ENCODE data around the gene SLC45A2. TPM values are rescaled to one million over a fixed set of nuclear protein-coding genes. Genes with fewer than 3 reads are reported as not detected.
"Not testable (repeated sequence)": the region's sequence is repeated elsewhere in the genome, so short reads cannot be mapped to it uniquely, and the experiment has no call there.

The SLC45A2 gene
- total and polyA plus RNA-seq, 7 donors = 0.08 to 0.24 TPM; not detected in 5

DNA sequence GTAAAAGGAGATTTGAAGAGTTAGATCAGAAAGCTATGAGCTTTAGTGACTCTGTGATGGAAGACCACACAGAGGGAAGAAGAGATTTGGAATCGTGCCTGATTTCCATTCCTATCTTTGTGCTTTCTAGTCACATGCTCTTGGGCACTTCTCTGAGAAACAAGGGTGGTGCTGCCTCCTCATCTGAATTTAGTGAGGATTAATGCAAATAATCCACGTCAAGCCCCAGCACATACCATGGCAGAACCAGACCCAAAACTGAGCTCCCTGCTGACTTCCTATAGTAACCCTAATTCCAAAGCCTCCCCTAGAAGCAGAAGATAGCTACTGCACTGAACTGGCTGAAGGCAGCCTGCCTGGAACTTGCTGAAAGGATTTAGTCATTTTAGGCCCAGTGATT is 17.7 kb downstream of the SLC45A2 start:
- intact Hi-C loops (cut with DNase I) = no loop called here
- no peak for ATAC-seq

DNA sequence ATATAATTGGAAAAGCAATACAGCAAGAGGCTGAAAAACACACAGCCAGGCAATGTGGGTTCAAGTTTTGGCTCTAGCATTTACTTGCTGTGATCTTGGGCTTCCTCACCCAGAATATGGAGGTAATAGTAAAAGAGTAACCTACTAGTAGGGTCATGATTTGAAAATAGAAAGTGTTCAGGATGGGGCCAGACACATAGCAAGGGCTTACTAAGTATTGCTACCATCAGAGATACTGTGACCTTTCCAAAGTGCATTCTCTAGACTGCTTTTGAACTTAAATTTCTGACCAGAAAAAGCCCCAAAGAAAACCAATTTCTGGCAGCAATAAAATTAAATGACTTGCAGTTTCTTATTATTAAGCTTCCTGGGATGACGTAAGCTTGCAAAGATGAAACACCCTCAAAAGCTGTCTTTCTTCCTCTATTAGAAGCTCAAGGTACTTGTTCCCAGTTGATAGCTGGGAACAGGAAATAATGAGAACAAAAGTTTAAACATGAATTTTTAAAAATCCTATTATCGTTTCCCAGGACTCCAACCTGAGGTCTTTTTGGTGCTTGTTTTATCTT is 20.3 kb downstream of the SLC45A2 start:
- DNase-seq (no peak), ATAC-seq (no peak)
- intact Hi-C loops (cut with DNase I) = no loop called here
- TF ChIP-seq, protein P1, sequence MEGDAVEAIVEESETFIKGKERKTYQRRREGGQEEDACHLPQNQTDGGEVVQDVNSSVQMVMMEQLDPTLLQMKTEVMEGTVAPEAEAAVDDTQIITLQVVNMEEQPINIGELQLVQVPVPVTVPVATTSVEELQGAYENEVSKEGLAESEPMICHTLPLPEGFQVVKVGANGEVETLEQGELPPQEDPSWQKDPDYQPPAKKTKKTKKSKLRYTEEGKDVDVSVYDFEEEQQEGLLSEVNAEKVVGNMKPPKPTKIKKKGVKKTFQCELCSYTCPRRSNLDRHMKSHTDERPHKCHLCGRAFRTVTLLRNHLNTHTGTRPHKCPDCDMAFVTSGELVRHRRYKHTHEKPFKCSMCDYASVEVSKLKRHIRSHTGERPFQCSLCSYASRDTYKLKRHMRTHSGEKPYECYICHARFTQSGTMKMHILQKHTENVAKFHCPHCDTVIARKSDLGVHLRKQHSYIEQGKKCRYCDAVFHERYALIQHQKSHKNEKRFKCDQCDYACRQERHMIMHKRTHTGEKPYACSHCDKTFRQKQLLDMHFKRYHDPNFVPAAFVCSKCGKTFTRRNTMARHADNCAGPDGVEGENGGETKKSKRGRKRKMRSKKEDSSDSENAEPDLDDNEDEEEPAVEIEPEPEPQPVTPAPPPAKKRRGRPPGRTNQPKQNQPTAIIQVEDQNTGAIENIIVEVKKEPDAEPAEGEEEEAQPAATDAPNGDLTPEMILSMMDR (IDR thresholded peaks at IDR 0.05) = no peak
- Histone ChIP-seq H3K36me3 (ENCODE audit: insufficient read depth in 1 of 2, low read depth in 1 of 2) (no peaks in the 10 kb centered on the region), H3K27me3 (ENCODE audit: insufficient read depth in 3 of 3, low read length in 2 of 3) (peaks cover 0 to 2% (median 0%) of the 10 kb centered on the region in 3 donors), H3K9me3 (no peaks in the 10 kb centered on the region), H3K4me1 (no peaks in the 10 kb centered on the region), H3K4me3 (no peak overlapping the region), H3K27ac (no peak overlapping the region)
- WGBS, 3 donors = 72 to 80% (median 79%) methylated on average over 2 of the region's 2 CpGs

More for the DNA sequence above, 17.7 kb downstream of the SLC45A2 start:
- Histone ChIP-seq H3K27ac (no peak overlapping the region), H3K27me3 (ENCODE audit: insufficient read depth in 3 of 3, low read length in 2 of 3) (peaks cover 0 to 2% (median 0%) of the 10 kb centered on the region in 3 donors), H3K9me3 (no peaks in the 10 kb centered on the region), H3K36me3 (ENCODE audit: insufficient read depth in 1 of 2, low read depth in 1 of 2) (no peaks in the 10 kb centered on the region), H3K4me1 (no peaks in the 10 kb centered on the region), H3K4me3 (no peak overlapping the region)
- 51 to 64% (median 58%) methylated on average over 2 of the region's 2 CpGs for WGBS, 3 donors
- TF ChIP-seq, protein P1 (IDR thresholded peaks at IDR 0.05) = no peak
- DNase-seq = no peak

DNA sequence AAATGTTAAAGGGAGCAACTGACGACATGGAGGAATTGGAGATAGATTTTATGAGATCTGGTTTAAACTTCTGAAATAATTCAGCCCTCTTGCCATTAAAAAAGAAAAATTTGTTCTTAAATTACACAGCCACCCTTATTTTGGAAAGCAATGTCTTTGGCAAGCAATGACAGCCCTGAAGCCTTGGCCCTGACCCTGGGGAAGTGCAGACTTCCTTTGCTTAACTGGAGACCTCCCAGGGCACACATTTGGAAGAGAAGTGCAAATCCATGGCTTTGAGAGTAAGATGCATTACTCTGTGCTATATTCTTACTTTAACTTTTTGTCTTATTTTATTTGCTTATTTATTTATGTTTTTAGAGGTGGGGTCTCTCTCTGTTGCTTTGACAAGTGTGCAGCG is 26.3 kb downstream of the SLC45A2 start:
- WGBS, 3 donors = 45 to 63% (median 59%) methylated on average over 2 of the region's 2 CpGs
- no peak for ATAC-seq
- Histone ChIP-seq H3K4me1 (no peaks in the 10 kb centered on the region), H3K36me3 (ENCODE audit: insufficient read depth in 1 of 2, low read depth in 1 of 2) (no peaks in the 10 kb centered on the region), H3K4me3 (no peak overlapping the region), H3K27me3 (ENCODE audit: insufficient read depth in 3 of 3, low read length in 2 of 3) (peaks cover 0 to 2% (median 0%) of the 10 kb centered on the region in 3 donors), H3K27ac (no peak overlapping the region), H3K9me3 (no peaks in the 10 kb centered on the region)
- TF ChIP-seq, protein P1 (IDR thresholded peaks at IDR 0.05) = no peak
- intact Hi-C loops (cut with DNase I) = no loop called here
- DNase-seq = no peak

DNA sequence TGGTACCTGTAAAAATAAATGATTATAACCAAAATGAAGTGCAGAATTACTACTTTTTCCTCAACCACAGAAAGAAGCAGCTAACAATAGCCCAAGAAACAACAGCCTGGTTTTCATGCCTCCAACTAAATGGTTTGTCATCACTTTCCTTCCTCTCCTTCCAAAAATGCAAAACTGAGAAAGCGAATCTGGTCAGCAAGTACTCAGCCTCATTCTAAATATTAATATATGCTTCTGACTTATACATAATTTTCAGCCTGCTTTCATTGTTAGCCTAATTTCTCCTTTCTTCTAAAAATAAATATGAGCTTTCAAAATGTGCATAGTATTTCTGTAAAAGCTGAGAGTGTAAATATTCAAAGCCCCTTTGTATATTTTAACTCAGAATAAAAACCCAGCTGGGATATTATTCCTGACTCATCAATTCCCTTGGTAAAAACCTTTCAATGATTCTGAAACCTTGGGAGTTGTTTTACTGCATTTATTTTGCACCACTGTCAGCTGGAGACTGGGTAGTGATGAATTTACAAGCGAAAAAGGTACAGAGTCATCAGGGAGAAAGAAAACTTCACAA is 26.8 kb downstream of the SLC45A2 start:
- ATAC-seq (no peak), DNase-seq (no peak)
- 58 to 61% (median 60%) methylated on average over 2 of the region's 2 CpGs for WGBS, 3 donors

DNA sequence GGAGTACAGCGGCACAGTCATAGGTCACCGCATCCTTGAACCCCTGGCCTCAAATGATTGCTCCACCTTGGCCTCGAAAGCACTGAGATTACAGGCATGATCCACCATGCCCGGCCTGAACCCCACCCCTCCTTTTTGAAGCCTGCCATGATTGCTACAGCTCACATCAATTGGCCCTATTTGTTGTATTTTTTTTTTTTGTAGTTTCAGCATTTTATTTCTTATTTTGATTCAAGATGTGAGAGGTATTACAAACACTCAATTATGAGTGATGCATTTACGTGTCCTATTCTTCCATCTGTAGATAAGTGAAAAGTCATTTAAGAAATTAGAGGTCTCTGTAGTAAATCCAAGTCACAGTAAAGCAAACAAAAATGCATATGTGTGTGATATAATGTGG is 32.3 kb downstream of the SLC45A2 start:
- intact Hi-C loops (cut with DNase I) = not testable (repeated sequence)

More for the DNA sequence above, 26.8 kb downstream of the SLC45A2 start:
- Histone ChIP-seq H3K27me3 (ENCODE audit: insufficient read depth in 3 of 3, low read length in 2 of 3) (peaks cover 0 to 2% (median 0%) of the 10 kb centered on the region in 3 donors), H3K27ac (no peak overlapping the region), H3K36me3 (ENCODE audit: insufficient read depth in 1 of 2, low read depth in 1 of 2) (no peaks in the 10 kb centered on the region), H3K4me3 (no peak overlapping the region), H3K9me3 (no peaks in the 10 kb centered on the region), H3K4me1 (no peaks in the 10 kb centered on the region)
- intact Hi-C loops (cut with DNase I) = no loop called here
- TF ChIP-seq, protein P1 (IDR thresholded peaks at IDR 0.05) = no peak

More for the DNA sequence above, 32.3 kb downstream of the SLC45A2 start:
- 76 to 97% (median 96%) methylated on average over 4 to 5 of the region's 5 CpGs for WGBS, 3 donors
- ATAC-seq; H3K9me3 ChIP-seq; H3K4me3 ChIP-seq; DNase-seq; H3K27me3 ChIP-seq (ENCODE audit: insufficient read depth in 3 of 3, low read length in 2 of 3); H3K36me3 ChIP-seq (ENCODE audit: insufficient read depth in 1 of 2, low read depth in 1 of 2); H3K27ac ChIP-seq; H3K4me1 ChIP-seq: not testable (repeated sequence)
